NCI-H345 (cell line): Measurements from ENCODE around the gene WWTR1.

ENCODE experiments used
- DNase-seq: peaks from one replicate; lab custom pipeline; 2025; lab: John Stamatoyannopoulos, UW

The WWTR1 gene

GRCh38 chr3:149496891-149497290 lies 160.9 kb downstream of the WWTR1 start:
- DNase-seq: no peak

GRCh38 chr3:149495581-149496125 lies 162.2 kb downstream of the WWTR1 start:
- DNase-seq: no peak

- DNase-seq: no peak
Observed at GRCh38 chr3:149494759-149495580, 162.9 kb downstream of the WWTR1 start.

- peak; percentile 8 for DNase-seq
Observed at GRCh38 chr3:149494022-149494758, 163.6 kb downstream of the WWTR1 start.

GRCh38 chr3:149493315-149494021 lies 164.4 kb downstream of the WWTR1 start:
- no peak for DNase-seq

GRCh38 chr3:149490260-149490971 lies 167.4 kb downstream of the WWTR1 start:
- no peak for DNase-seq

GRCh38 chr3:149489060-149489690 lies 168.7 kb downstream of the WWTR1 start:
- no peak for DNase-seq

- no peak for DNase-seq
Observed at GRCh38 chr3:149487598-149488197, 170.1 kb downstream of the WWTR1 start.

- no peak for DNase-seq
Observed at GRCh38 chr3:149486726-149487125, 171.1 kb downstream of the WWTR1 start.

- DNase-seq: no peak
Observed at GRCh38 chr3:149481491-149481890, 176.3 kb downstream of the WWTR1 start.

- DNase-seq: no peak
Observed at GRCh38 chr3:149481056-149481455, 176.8 kb downstream of the WWTR1 start.

- DNase-seq: peak; percentile 38
Observed at GRCh38 chr3:149480326-149481017, 177.4 kb downstream of the WWTR1 start.

- DNase-seq: no peak
Observed at GRCh38 chr3:149479621-149480325, 178.1 kb downstream of the WWTR1 start.

GRCh38 chr3:149476225-149476624 lies 181.6 kb downstream of the WWTR1 start:
- DNase-seq: no peak

- DNase-seq: no peak
Observed at GRCh38 chr3:149475451-149476060, 182.3 kb downstream of the WWTR1 start.

GRCh38 chr3:149474250-149474817 lies 183.5 kb downstream of the WWTR1 start, which contains the start of gene TM4SF4:
Gene TM4SF4 (plus strand): TSS chr3:149474697. CDS start chr3:149474878, 181 bp downstream.
- DNase-seq: no peak

- DNase-seq: no peak
Observed at GRCh38 chr3:149473357-149474249, 184.2 kb downstream of the WWTR1 start.
